ENCODE data around the gene TNS1.
"Not testable (repeated sequence)": the region's sequence is repeated elsewhere in the genome, so short reads cannot be mapped to it uniquely, and the experiment has no call there.

Gene TNS1

DNA sequence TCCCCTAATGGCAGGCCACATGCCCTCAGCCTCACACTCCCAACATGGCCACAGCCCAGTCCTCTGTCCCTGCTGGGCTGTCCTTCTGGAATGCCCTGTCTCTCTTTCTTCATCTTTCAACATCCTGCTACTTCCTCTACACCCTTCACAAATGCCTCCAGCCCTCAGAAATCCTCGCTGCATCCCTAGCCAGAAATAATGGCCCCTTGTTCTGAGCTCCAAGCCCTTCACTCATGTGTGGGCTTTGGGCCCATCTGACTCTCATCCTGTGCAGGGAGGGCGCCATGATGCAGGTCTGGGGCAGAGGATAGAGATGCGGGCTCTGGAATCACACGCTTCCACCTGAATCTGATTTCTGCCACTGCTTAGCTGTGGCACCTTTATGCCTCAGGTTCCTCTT lies 181.9 kb downstream of the TNS1 start:
- no peak for FAIRE-seq

DNA sequence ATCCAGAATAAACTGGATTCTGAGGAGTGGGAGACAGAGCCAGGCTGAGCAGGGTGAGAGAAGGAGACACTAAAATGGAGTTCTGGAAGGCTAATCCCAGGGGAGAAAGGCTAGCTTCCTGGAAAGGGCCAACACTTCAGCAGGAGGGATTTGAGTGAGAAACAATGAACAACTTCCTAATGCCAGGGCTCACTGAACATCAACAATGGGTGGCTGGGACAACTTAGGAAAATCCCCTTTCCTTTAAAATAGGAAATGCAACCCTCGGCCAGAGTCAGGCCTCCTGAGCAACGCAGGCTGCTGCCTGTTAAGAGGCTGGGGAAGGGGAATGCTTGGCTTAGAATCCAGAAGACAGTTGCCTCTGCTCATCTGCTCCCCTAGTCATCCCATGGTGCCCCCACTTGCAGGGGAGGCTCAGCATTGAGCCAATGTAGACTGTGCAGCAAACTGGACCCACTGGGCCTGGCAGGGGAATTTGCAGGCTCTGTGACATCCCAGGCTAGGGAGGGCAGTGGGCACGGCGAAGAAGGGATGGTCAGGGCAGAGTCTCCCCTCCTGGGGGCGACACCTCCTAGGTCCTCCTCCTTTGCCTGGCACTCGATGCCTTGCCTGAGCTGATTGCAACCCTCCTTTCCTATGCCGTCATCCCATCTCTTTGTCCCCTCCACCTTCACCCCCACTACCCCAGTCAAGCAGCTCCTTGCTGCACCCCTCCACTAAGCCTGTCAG lies 182.5 kb downstream of the TNS1 start:
- no peak for DNase-seq (ENCODE audit: low spot score)
- FAIRE-seq: no peak

More for the DNA sequence above, 181.9 kb downstream of the TNS1 start:
- DNase-seq (ENCODE audit: low spot score): no peak

- FAIRE-seq: no peak
- no peak for DNase-seq (ENCODE audit: low spot score)
Observed at GRCh38 chr2:217818293-217818850, 184.4 kb downstream of the TNS1 start.

GRCh38 chr2:217817466-217818292 lies 185.1 kb downstream of the TNS1 start:
- no peak for FAIRE-seq
- no peak for DNase-seq (ENCODE audit: low spot score)

DNA sequence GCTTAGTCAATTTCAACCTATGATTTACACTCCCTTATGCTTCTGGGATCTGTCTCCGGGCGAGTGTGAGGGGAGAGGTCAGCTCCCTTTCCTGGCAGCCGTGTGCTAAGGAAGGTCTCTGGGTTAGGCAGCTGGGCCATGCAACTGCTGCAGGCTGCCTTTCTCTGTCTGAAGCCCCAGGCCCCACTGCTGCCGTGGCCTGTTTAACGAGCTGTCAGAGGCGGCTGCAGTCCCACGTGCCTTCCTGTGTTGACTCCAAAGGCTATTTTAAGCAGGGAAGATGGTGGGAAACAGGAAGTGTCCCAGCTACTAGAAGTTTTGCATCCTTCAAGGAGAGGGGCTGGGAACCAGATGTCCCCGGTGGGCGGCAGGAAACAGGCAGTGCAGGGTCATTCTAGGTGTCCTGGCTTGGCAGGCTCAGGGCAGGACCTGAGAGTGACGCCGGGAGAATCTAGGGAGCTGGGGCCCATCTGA lies 186.4 kb downstream of the TNS1 start:
- DNase-seq (ENCODE audit: low spot score): no peak
- no peak for FAIRE-seq

- DNase-seq (ENCODE audit: low spot score) (no peak), FAIRE-seq (no peak)
Observed at GRCh38 chr2:217813828-217814227, 189.0 kb downstream of the TNS1 start.

GRCh38 chr2:217812170-217812569 lies 190.6 kb downstream of the TNS1 start:
- no peak for FAIRE-seq
- DNase-seq (ENCODE audit: low spot score): no peak

- no peak for FAIRE-seq
- DNase-seq (ENCODE audit: low spot score): no peak
Observed at GRCh38 chr2:217810260-217810659, 192.5 kb downstream of the TNS1 start.

- FAIRE-seq: no peak
- DNase-seq (ENCODE audit: low spot score): no peak
Observed at GRCh38 chr2:217809736-217810135, 193.1 kb downstream of the TNS1 start.

GRCh38 chr2:217808967-217809366 lies 193.8 kb downstream of the TNS1 start:
- not testable (repeated sequence) for FAIRE-seq; DNase-seq (ENCODE audit: low spot score)

GRCh38 chr2:217808326-217808725 lies 194.5 kb downstream of the TNS1 start:
- FAIRE-seq (no peak), DNase-seq (ENCODE audit: low spot score) (no peak)

- FAIRE-seq (no peak), DNase-seq (ENCODE audit: low spot score) (no peak)
Observed at GRCh38 chr2:217807753-217808152, 195.0 kb downstream of the TNS1 start.

DNA sequence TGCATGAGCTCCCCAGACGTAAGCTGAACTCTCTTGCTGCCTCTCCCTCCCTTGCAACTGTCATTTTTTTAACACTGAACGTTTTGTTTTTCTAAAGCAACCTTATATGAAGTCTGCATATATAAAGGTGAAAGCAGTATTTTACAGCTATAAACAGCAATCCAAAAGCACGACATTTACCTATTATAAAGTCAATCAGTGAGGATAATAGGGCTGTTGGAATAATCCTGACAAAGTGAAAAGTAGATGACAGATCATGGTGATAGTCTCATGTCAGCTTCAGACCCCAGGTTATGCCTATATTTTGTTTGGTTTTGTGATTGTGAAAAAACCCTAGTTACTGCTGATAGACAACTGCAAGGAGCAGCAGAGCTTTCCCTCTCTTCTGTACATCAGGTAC lies 195.8 kb downstream of the TNS1 start:
- no peak for DNase-seq (ENCODE audit: low spot score)
- FAIRE-seq: no peak

GRCh38 chr2:217806482-217806765 lies 196.4 kb downstream of the TNS1 start:
- no peak for DNase-seq (ENCODE audit: low spot score)
- no peak for FAIRE-seq

DNA sequence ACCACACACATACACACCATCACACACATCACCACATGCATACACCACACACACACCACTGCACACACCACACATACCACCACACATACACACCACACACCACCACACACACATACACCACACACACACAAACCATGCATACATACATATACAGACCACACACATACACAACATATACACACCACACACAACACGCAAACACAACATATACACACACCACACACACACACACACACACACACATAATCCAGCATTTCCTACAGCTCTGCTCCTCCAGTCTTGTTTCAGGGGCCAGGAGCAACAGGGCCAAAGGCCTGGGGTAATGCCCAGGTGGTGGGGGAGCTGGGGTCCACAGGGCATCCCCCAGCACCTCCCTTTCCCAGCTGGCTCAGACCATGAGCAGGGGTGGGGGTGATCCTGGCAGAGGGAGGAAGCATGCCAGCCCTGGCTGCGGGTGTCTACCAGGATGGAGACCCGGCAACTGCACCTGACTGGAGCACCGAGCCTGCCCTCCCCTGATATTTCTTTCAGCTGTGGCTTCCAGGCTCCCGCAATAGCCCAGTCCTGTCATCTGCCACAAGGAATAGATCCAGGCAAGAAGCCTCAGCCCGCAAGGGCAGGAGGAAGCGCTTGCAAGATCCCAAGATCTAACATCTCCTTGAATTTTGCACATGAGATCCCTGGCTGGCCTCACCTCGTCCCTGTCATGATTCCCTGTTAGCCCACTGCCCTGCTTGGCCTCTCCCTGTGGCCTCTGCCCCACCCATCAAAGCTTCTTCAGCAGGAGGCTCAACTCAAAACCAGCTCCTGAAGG lies 196.9 kb downstream of the TNS1 start:
- DNase-seq (ENCODE audit: low spot score) (no peak), FAIRE-seq (no peak)

DNA sequence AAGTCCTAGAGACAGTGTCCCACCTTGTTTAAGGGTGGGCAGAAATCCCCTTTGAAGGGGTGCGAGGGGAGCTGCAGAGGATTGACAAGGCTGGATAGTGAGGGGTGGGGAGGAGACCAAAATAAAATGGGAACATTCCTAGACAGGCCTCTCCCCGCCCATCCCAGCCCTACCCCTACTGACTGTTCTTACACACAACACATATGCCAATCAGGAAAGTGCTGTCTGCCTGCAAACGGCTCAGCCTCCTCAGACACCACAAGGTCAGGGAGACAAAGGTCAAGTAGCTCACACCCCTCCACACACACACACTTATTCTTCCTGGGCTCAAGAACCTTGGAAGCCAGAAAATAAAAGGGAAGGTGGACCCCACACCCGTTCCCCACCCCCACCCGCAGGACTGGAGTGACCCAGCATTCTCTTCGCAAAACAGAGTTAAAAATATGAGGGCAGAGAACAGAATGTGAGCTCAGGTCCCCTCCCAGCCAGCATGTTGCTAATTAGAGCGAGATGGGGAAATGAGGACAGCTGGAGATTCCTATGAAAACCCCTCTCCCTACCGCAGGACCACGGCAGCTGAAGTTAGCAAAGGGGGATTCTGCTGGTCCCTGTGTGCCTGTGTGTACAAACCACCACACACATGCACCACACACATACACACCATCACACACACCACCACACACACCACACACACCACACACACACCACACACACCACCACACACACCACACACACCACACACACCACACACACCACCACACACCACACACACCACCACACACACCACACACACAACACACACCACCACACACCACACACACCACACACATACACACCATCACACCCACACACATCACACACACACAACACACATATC lies 197.8 kb downstream of the TNS1 start:
- FAIRE-seq: peak; percentile 100
- DNase-seq (ENCODE audit: low spot score): no peak

DNA sequence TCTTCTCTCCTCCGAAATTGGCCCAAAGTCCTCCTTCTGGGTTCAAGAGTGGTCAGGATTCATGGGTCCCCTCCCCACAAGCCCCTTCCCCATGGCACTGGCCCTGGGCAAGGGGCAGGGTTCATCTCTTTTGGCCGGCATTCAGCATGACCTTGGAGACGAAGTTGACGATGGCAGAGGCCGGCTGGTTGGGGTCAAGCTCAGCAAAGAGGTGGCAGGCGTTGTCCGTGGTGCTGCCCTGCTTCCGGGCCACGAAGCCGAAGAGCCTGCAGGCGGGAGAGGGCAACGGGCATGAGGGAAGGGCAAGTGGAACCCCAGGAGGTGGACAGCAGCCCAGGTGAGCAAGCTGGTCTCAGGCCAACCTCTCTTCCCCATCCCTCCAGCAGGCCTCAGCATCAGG lies 198.5 kb downstream of the TNS1 start:
- FAIRE-seq: no peak
- no peak for DNase-seq (ENCODE audit: low spot score)

DNA sequence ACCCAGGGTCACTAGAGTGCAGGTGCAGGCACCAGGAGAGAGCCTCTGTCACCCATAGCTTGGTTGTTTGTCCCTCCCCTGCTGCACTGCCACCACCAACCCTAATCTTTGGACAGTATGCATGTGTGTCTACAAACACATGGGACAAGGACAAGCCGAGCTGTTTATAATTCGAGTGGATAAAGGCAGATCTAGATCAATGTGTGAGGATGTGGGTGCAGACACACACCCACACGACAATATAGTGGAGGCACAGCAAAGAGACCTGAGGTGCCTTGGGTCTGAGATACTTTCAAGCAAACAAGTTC lies 199.2 kb downstream of the TNS1 start:
- DNase-seq (ENCODE audit: low spot score) (no peak), FAIRE-seq (no peak)

DNA sequence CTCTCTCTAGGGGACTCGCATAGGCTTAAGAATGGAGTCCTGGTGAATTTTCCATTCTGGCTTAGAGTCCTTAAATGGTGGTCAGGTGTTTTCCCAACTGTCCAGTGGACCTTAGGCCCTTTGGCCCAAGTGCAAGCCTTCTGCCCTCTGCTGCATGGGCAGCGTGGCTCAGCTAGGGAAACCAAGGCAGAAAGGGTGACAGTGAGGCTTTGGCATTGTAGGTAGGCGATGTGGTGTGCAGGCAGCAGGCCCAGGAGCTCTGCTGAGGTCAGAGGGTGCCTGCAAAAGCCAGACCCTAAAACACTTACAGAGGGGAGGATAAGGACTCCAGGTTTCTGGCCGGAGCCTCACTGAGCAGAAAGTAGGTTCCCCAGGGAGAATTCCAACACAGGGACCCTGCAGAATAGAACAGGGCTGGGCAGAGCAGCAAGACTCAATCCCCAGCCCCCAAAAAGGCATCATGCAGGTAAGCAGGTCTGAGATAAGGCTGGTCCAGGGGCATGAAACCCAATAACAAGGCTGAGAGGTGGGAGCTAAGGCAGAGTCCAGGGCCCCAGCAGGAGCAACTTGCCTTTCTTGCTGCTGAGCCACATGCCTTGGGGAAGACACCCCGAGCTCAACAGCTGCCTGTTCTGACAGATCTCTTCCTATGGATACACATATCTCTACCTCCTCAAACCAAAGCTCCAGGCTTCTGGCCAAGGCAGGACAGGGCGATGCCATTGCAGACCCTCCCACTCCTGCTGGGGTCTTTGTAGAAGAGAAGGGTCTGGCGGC lies 199.7 kb downstream of the TNS1 start:
- no peak for FAIRE-seq
- no peak for DNase-seq (ENCODE audit: low spot score)

DNA sequence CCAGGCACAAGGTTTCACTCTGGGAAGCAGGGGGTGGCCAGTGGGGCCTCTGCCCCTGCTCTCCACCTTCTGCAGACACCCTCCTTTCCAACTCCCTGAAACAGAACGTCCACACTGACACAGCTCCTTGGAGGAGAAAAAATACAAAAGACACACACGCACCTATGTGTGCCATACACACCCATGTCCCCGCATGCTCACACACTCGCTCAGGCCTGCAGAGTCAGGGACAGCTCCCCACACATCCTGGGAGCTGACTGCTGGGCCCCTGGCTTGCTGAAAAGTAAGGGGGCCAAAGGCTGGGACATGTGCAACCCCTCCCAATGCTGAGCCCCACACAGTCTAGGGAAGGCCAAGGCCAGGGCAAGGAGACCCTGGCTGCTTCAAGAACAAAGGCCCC lies 200.5 kb downstream of the TNS1 start:
- DNase-seq (ENCODE audit: low spot score): no peak
- no peak for FAIRE-seq

Data from urothelium cell line (cell line).